HG03378 (cell line): ENCODE data around the gene NT5DC3.
"Not testable (repeated sequence)": the region's sequence is repeated elsewhere in the genome, so short reads cannot be mapped to it uniquely, and the experiment has no call there.

Source experiments
- ATAC-seq: cut with Tn5 transposase; IDR thresholded peaks from one replicate; pipeline ENCODE4 v1.9.1; 2021; ENCODE audit warnings: mild to moderate bottlenecking, moderate library complexity; ENCODE audit not compliant: unreplicated experiment

The NT5DC3 gene

DNA sequence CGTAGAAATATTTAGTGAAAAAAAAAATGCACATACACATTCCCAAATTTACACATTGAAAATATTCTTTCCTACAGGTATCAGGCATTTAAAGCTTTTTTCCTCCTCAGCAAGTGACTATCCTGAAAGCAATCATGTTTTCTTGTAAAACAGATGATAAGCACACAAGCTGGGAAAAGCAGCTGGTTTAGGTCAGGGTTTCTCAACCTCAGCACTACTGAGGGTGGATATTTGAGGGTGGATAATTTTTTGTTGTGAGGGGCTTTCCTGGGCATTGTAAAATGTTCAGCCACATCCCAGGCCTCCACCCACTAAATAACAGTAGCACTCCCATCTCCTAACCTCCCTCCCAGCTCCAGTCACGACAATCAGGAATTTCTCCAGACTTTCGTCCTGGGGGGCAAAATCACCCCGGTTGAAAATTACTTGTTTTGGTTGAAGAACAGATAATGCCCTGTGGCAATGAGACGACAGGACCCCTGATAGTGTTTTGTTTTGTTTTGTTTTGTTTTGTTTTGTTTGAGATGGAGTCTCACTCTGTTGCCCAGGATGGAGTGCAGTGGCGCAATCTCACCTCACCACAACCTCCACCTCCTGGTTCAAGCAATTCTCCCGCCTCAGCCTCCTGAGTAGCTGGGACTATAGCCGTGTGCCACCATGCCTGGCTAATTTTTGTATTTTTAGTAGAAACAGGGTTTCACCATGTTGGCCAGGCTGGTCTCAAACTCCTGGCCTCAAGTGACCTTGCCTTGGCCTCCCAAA is 15.0 kb upstream of the NT5DC3 start:
- no peak for ATAC-seq

DNA sequence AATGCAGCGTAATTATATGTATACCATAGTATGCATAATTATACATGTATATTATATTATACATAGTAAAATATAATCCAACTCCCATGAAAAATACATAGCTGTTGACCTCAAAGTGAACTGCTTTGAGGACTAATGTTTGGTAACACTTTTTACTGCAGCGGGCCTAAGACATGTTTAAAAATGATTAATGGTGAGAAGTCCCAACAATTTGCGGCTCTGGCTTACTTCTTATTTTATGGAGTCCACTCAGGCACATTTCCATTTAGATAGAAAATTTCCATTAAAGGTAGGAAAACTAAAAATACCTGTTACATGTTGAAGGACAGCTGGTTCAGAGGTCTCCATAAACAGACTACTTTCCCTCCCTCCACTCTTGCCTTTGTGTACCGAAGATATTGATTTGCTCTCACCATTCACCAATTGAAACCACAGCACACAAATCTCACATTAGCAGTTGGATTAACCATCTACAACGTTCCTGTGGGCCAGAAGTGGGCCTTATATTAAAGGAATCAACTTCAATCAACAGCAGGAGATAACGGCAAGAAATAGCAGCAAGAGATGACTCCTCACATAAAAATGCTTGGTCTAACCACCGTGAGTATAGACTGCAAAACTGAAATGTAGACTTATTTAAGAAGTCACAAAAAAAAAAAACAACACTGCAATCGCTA is 14.1 kb upstream of the NT5DC3 start:
- ATAC-seq: no peak

DNA sequence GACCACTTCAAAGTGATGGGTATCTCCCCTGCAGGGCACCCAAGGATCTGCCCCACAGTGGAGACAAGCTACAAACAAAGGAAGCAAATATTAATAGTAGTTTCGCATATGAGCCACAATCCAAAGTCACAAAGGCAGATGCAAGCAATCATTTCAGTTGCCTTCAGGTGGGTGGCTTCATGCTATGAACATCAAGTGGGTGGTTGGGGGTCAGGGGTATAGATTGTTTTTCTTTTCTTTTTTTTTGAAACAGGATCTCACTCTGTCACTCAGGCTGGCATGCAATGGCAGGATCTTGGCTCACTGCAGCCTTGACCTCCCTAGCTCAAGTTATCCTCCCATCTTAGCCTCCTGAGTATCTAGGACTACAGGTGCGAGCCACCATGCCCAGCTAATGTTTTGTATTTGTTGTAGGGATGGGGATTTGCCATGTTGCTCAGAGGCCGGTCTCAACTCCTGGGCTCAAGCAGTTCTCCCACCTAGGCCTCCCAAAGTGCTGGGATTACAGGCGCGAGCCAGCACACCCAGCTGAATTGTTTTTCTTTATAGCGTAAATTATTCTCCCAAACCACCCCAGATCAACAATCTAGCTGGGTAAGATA is 13.4 kb upstream of the NT5DC3 start:
- ATAC-seq: no peak

DNA sequence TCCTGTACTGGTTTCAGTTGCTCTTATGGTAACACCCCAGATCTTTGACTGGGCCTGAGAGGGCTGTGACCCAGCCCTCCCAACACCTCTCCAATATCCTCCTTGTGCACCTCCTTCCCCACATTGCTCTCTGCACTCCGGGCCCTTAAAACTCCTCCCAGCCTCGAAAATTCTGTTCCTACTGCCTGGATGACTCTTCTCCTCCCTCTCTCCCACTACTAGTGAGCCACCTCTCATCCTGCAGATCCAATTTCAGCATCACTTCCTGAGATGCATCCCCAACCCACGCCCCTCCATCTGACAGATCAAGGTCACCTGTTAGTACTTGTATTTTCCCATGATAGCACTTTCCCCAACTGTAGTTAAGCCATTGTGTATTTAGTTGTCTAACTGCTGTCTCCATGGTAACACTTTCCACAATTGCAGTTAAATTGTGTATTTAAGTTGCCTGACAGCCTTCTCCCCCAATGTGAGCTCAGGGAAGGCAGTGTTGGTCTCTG is 11.5 kb upstream of the NT5DC3 start:
- ATAC-seq: no peak

DNA sequence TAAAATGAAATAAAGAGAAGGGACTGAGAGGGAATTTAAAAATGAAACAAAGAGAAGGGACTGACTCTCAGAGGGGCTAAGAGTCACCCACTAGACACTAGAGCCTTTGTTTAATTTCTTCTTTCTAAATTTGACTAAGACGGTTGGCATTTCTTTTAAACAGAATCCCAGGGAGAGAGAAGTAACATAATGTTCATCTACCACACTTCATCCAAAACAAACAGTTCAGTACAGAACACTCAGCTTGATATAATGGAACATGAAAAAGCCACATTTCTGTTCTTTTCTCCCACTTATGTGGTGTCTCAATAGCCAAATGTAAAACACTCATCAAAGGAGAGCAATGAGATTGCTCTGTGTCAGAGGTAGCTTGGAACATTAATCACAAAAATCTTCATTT is 10.1 kb upstream of the NT5DC3 start:
- ATAC-seq: no peak

DNA sequence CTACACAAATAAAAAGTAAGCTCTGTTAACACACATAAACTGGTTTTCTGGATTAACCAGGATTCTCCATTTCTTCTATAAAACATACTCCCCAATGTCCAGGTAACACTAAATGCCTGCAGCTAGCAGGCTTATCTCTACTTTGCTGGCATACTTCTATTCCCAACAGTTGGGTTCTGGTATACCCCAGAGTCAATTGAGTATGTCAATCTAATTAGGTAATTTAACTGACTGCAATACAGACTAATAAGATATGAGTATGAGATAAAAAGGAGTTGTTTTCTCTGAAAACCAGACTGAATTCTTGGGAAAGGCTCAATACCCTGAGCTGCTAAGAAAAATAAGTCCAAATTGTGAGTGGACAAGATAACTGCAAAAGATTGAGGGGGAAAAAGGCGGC is 9.4 kb upstream of the NT5DC3 start:
- no peak for ATAC-seq

DNA sequence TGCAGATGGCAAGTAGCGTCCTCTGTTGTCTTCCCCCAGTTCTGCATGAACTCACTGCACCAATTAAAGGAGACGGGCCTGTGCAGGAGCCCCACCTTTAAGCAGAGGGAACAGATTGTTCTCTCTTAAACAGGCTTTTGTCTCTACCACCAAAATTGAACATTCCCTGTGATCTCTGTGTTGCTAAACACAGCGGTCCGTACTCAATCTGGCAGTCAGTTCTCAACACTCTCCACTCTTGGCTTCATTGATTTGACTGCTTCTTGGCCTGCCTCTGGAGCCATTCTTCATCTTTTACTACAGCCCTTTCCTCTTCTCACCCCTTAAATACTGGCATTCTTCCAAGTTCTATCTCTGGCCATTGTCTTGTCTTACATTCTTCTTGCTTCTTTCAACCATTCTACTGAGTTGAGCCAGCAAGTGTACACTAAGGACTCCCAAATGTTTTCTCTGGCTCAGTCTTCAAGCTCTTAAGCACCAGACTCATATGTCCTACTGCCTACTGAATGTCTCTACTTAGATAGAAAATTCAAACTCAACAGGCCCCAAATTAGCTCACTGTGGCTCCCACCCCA is 8.0 kb upstream of the NT5DC3 start:
- no peak for ATAC-seq

DNA sequence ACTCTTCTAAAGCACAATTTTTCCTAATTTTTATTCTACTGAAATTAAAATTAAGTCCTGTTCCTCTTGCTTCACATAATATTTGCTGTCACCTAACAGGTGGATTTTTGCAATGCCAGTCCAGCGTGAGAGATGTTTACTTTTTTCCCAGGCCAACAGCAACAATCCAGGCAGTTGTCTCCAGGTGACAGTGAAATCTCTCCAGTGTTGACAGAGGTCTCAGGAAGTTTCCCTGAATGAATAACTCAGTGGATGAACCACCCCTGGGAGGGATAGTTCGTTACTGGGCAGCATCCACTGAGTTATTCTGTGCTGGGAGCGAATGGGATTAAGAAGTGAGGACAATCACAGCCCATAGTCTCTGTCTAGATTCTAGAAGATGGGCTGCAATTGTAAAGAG is 7.1 kb upstream of the NT5DC3 start:
- no peak for ATAC-seq

DNA sequence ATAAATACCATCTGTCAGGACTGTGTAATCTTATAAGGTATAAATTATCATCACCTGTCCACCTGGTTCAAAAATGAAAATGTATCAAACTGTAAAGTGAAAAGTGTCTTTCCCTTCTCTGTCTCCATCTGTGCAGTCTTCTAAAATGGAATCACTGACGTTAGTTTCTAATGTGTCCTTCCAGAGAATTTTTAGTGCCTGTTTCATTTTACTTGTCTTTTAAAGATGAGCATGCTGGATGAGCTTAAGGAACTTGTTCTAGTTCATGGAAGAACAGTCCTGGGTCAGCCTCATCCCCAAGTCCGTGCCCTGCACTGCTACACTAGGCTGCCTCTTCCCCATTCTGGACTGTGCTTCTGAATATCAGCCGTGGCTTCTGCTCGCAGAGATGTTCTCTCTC is 5.4 kb upstream of the NT5DC3 start:
- ATAC-seq: no peak

DNA sequence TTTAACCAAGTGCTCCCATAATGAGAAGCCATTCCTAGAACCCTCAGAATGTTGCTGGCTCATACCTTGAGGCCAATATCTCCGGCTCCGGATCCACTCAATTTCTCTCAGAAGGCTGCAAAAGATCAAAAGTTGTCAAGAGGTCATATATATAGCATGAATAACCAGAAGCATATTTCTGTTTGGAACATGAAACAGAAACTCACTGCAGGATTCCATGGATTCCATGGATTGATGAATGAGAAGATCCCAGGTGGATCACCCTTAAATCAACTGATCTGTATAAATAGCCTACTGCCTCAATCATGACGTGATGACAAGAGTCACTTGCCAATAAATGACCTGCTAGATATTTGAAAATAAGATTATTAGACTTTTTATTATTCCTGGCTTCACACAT is 3.3 kb upstream of the NT5DC3 start:
- ATAC-seq: no peak

DNA sequence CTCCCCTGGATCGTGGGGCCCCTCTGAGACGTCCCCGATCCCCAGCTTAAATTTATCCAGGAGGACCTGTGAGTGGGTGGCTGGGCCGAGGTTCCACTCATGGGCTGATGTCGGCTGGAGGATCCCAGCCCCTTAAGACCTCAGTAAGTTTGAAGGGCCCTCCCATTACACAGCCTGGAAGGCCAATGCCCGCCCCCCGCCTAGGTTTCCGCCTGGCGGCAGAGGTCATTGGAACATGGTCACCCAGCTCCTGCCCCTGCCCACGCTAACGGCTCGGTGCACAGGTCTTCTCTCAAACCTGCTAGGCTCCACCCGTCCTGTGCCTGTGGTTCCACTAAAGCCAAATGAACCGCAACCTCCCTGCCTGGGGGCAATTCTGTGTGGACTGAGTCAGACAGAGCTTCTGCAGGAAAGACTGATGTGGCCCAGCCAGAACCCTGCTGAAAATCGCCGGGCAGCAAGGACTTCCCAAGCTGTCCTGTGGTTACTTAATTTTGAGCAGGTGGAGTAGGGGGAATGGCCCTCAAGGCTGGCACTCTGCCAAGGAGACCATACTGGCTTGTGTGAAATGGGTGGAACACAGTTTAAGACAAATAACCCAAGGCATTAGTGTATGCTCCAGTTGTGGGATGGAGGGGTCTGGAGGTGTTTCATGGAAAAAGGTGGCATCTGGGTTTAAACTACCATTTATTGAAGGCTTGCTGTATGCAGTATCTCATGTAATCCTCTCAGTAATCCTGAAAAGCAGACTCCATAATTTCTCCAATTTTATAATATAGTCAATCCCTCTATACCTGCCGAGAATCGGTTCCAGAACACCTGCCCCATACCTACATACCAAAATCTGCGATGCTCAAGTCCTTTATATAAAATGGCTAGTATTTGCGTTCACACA is 903 bp upstream of the NT5DC3 start:
- peak; percentile 22 for ATAC-seq

DNA sequence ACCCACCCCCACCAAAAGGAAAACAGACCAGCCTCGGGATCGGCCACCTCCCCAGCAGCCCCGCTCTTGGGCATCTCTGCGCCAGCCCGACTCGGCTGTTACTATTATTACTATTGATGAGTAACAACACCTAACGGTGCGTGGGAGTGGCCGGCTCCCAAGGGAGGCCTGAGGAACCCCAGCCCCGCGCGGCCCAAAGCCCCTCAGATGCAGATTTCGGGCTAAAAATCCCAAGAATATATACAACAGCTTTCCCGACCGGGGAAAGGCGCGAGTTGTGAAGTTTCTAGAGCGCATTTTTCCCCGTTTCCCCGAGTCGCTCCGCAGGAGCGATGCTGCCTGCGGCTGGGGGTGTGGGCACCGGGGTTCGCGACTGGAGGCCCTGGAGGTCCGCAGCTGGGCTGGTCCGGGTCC is 565 bp downstream of the NT5DC3 start:
- peak; percentile 40 for ATAC-seq

DNA sequence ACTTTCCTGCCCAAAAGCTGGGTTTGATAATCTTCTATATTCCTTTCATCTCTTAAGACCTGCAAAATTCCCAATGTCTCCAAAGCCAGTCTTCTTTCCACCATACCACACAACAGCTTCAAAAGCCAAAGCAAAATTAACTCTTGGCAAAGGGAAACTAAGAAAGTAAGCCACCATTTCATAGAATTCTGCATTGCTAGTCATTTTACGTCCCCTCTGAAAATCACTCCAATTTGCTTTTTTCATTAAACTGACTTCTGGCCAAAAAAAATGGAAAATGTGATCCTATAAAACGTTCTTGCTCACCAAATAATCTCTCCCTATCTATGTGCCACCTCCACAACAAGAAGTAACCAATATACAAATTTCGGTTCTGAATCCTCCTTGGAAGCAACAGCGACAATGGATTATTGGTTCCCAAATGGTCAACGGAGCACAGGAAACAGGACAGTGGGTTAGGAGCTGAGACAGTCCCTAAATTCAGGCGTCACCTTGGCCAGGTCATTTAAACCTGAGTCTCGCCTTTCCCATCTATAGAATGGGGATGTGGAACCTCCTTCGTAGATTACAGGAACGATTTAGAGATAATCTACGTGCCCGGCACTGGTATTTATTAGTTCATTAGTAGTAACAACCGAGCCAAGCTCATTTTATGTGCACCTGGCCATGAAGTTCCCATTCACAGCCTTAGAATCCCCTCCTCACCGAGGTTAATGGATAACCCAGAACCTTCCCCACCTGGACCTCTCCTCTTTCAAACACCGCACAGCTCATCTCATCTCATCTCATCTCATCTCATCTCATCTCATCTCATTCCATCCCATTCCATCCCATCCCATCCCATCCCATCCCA is 1.2 kb downstream of the NT5DC3 start:
- no peak for ATAC-seq

DNA sequence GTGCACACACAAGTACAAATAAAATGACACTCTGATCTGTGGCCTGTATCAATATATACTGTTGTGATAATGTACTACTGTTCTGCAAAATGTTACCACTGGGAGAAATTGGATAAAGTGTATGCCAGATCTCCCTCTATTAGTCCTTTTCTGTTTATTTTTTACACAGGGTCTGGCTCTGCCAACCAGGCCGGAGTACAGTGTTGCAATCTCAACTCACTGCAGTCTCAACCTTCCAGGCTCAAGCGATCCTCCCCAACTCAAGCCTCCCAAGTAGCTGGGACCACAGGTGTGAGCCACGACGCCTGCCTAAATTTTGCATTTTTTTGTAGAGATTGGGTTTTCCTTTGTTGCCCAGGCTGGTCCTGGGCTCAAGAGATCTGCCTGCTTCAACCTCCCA is 1.9 kb downstream of the NT5DC3 start:
- no peak for ATAC-seq

DNA sequence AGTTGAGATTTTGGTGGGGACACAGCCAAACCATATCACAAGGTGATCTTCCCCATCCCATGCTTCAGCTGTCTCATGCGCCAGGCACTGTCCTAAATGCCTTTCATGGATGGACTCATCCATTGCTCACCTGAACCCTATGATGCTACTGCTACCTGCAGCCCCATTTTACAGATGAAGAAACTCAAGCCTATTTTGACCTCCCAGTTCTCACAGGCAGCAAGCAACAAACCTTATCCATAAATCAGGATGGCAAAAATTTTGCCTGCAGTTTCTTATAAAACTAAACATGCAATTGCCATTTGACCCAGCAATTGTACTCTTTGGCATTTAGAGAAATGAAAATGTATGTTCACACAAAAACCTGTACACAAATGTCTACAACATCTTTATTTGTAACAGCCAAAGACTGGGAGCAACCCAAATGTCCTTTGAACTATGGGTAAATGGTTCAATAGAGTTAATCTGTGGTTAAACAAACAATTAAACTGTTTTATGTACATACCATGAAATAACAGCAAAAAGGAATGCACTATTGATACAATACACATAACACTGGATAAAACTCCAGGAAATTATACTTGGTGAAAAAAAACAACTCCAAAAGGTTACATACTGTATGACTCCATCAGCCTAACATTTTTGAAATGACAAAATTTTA is 2.6 kb downstream of the NT5DC3 start:
- ATAC-seq: no peak

DNA sequence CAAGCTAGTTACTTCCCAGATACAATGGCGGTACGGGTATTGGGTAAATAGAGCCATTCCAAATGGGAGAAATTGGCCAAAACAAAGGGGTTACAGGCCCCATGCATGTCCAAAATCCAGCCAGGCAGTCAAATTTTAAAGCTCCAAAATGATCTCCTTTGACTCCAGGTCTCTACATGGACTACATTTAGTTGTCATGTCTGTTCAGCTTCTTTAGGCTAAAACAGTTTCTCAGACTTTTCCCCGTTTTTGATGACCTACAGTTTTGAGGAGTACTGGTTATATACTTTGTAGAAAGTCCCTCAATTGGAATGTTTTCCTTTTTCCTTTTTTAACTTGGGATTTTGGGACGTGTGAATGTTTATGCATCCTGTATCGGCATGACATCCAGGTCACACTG is 4.7 kb downstream of the NT5DC3 start:
- no peak for ATAC-seq

DNA sequence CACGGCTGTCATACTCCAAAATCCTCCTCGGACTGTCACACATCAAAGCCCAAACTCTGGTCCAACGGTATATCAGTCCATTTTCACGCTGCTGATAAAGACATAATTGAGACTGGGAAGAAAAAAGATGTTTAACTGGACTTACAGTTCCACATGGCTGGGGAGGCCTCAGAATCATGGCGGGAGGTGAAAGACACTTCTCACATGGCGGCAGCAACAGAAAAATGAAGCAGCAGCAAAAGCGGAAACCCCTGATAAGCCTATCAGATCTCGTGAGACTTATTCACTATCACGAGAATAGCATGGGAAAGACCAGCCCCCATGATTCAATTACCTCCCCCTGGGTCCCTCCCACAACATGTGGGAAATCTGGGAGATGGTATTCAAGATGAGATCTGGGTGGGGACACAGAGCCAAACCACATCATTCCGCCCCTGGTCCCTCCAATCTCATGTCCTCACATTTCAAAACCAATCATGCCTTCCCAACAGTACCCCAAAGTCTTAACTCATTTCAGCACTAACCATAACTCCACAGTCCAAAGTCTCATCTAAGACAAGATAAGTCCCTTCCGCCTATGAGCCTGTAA is 5.2 kb downstream of the NT5DC3 start:
- not testable (repeated sequence) for ATAC-seq

DNA sequence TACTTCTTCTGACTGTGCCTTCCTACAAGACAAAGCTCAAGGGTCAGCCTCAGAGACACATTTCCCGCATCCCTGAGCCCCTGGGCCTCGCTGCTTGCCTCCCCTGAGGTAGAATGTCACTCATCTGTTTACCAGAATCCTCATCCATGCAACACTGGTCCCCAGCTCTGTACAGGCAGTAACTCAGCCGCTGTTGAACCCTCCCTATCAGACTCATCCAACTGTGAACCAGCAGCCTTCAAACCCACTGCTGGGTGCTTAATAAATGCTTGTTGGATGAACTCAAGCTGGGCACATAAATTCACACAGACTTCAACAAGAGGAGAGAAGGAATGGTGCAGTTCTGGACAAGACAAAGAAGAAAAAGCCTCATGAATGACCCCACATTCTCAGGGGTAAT is 6.1 kb downstream of the NT5DC3 start:
- ATAC-seq: no peak

DNA sequence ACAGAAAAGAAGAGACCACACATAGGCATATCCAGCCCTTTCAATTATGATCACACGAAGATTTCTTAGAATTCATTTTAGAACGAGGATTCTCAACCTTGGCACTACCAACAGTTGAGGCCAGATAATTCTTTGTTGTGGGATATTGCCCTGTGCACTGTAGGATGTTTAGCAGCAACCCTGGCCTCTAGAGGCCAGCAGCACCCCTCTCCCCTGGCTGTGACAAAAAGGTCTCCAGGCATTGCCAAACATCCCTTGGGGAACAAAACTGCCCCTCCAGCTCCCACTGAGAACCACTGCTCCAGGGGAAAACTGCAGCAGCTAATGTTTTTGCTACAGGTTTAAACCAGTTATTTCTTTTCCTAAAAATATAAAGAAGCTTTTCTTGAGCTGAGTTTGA is 7.1 kb downstream of the NT5DC3 start:
- ATAC-seq: no peak
